NCI-H1105 (cell line): ENCODE data around the gene HECW1.

Experiments used
- DNase-seq: peaks from one replicate; lab custom pipeline; 2025; lab: John Stamatoyannopoulos, UW

The HECW1 gene

GRCh38 chr7:43612599-43613589 lies 500.4 kb downstream of the HECW1 start:
- DNase-seq = no peak
